SK-N-MC (cell line): ENCODE measurements around the gene PDP2.

Experiments used
- DNase-seq: peaks from one replicate; pipeline ENCODE4 v3.0.0-alpha.2; 2011; ENCODE audit warnings: low read depth, low spot score
- H3K27ac ChIP-seq: fragments of 200-600 bp; sonication (generic); 2 replicates; pipeline ENCODE4 v1.5.1; 2016; ENCODE audit warnings: mixed run types
- H3K36me3 ChIP-seq: fragments of 200-600 bp; sonication (generic); 2 replicates; pipeline ENCODE4 v1.6.1; 2017; ENCODE audit warnings: antibody characterized with exemption, low read length, mixed read lengths; ENCODE audit not compliant: insufficient read depth
- H3K4me3 ChIP-seq: fragments of 200-600 bp; sonication (generic); 2 replicates; pipeline ENCODE4 v1.5.1; 2016
- H3K9ac ChIP-seq: fragments of 200-600 bp; sonication (generic); 2 replicates; pipeline ENCODE4 v1.8.0; 2017; ENCODE audit warnings: mixed run types, mixed read lengths; ENCODE audit not compliant: insufficient read length
- H3K9me3 ChIP-seq: fragments of 200-600 bp; sonication (generic); 2 replicates; pipeline ENCODE4 v1.6.1; 2017; ENCODE audit warnings: low read depth, mild to moderate bottlenecking, antibody characterized with exemption, low read length, moderate library complexity, mixed read lengths
- EZH2 ChIP-seq: fragments of 200-600 bp; sonication (generic); IDR thresholded peaks from one replicate; pipeline ENCODE4 v1.6.1; 2017; ENCODE audit warnings: antibody characterized with exemption
- FOXP2 ChIP-seq: optimal IDR thresholded peaks from 2 replicates; pipeline ENCODE3; 2011; ENCODE audit warnings: mild to moderate bottlenecking, moderate library complexity; ENCODE audit not compliant: insufficient read depth; ENCODE audit errors: extremely low read length, control extremely low read depth
- POLR2AphosphoS5 ChIP-seq: IDR thresholded peaks from 2 replicates; pipeline ENCODE4 v1.6.1; 2012; ENCODE audit warnings: mild to moderate bottlenecking, low read depth, low read length, borderline replicate concordance

Gene PDP2

GRCh38 chr16:66917741-66918140 lies 37.4 kb downstream of the PDP2 start:
- Histone ChIP-seq H3K27ac (no peak overlapping the region), H3K4me3 (no peak overlapping the region), H3K9ac (no peak overlapping the region), H3K9me3 (no peaks in the 10 kb centered on the region), H3K36me3 (no peaks in the 10 kb centered on the region)
- DNase-seq, result no peak
- TF ChIP-seq FOXP2 (no peak), POLR2AphosphoS5 (no peak), EZH2 (no peak)

- no peak overlapping the region for H3K9ac ChIP-seq
- no peak for DNase-seq
- H3K27ac ChIP-seq, result no peak overlapping the region
- TF ChIP-seq EZH2 (no peak), FOXP2 (no peak), POLR2AphosphoS5 (no peak)
- H3K36me3 ChIP-seq, result no peaks in the 10 kb centered on the region
- no peak overlapping the region for H3K4me3 ChIP-seq
- no peaks in the 10 kb centered on the region for H3K9me3 ChIP-seq
These were observed 38.0 kb downstream of the PDP2 start for GRCh38 chr16:66918355-66918754.

- no peaks in the 10 kb centered on the region for H3K36me3 ChIP-seq
- H3K27ac ChIP-seq, result no peak within 1 kb of the TSS
- H3K4me3 ChIP-seq, result no peak within 1 kb of the TSS
- no peaks in the 10 kb centered on the region for H3K9me3 ChIP-seq
- no peak within 1 kb of the TSS for H3K9ac ChIP-seq
- TF ChIP-seq EZH2 (no peak), FOXP2 (no peak), POLR2AphosphoS5 (no peak)
- DNase-seq, result no peak
These were observed 38.7 kb downstream of the PDP2 start, which contains the start of gene CDH16 for GRCh38 chr16:66918803-66919568. TSS of gene CDH16 (minus strand) at chr16:66918885. CDS start at chr16:66918065, 820 bp downstream.

- Histone ChIP-seq H3K36me3 (no peaks in the 10 kb centered on the region), H3K9ac (no peak overlapping the region), H3K4me3 (no peak overlapping the region)
These were observed 39.4 kb downstream of the PDP2 start for GRCh38 chr16:66919569-66920298.

GRCh38 chr16:66920299-66920590 lies 39.9 kb downstream of the PDP2 start:
- H3K27ac ChIP-seq, result no peak overlapping the region
- H3K9ac ChIP-seq, result no peak overlapping the region
- no peaks in the 10 kb centered on the region for H3K36me3 ChIP-seq
- no peak overlapping the region for H3K4me3 ChIP-seq
- H3K9me3 ChIP-seq, result no peaks in the 10 kb centered on the region
- DNase-seq, result no peak
- TF ChIP-seq POLR2AphosphoS5, result no peak
- TF ChIP-seq EZH2, result no peak
- TF ChIP-seq FOXP2, result no peak

More at GRCh38 chr16:66919569-66920298, 39.4 kb downstream of the PDP2 start:
- H3K9me3 ChIP-seq, result no peaks in the 10 kb centered on the region
- H3K27ac ChIP-seq, result no peak overlapping the region
- DNase-seq, result no peak
- TF ChIP-seq EZH2 (no peak), POLR2AphosphoS5 (no peak), FOXP2 (no peak)

GRCh38 chr16:66920924-66921680 lies 40.8 kb downstream of the PDP2 start:
- no peak overlapping the region for H3K9ac ChIP-seq
- no peak overlapping the region for H3K4me3 ChIP-seq
- H3K36me3 ChIP-seq, result no peaks in the 10 kb centered on the region
- TF ChIP-seq EZH2 (no peak), FOXP2 (no peak), POLR2AphosphoS5 (no peak)
- H3K27ac ChIP-seq, result no peak overlapping the region
- no peaks in the 10 kb centered on the region for H3K9me3 ChIP-seq
- no peak for DNase-seq

GRCh38 chr16:66921729-66922450 lies 41.6 kb downstream of the PDP2 start:
- TF ChIP-seq POLR2AphosphoS5 (no peak), EZH2 (no peak), FOXP2 (no peak)
- H3K27ac ChIP-seq, result no peak overlapping the region
- no peaks in the 10 kb centered on the region for H3K9me3 ChIP-seq
- DNase-seq, result no peak
- H3K36me3 ChIP-seq, result no peaks in the 10 kb centered on the region
- no peak overlapping the region for H3K9ac ChIP-seq
- no peak overlapping the region for H3K4me3 ChIP-seq
